ENCODE measurements around the gene TTC16. TPM values are rescaled to one million over a fixed set of nuclear protein-coding genes. Genes with fewer than 3 reads are reported as not detected.
A peak's percentile ranks its signal among the peaks of the same experiment; 100 is the strongest.

The TTC16 gene
- total RNA-seq, 1 experiment from 2014 or later = not detected

- ChIA-PET CTCF (interaction anchor here (1.4 to 3.7 kb wide), 2 partner anchors 9 to 11 kb away, joined by 3 to 50 read pairs; partner anchors contain the start of gene TOR2A), POLR2A (no interaction called here)
- TF ChIP-seq OVOL2 (CRISPR knock-in tag; IDR thresholded peaks at IDR 0.05; ENCODE audit: borderline replicate concordance) = no peak
- no peak for TF ChIP-seq FOXP1 (CRISPR knock-in tag; IDR thresholded peaks at IDR 0.05; ENCODE audit: borderline replicate concordance)
- no peak for TF ChIP-seq ZSCAN18 (CRISPR knock-in tag; IDR thresholded peaks at IDR 0.05)
- TF ChIP-seq PRRX2 (CRISPR knock-in tag; IDR thresholded peaks at IDR 0.05) = no peak
- TF ChIP-seq SOX15 (CRISPR knock-in tag; IDR thresholded peaks at IDR 0.05) = no peak
- no peak for TF ChIP-seq AFF4 (CRISPR knock-in tag; IDR thresholded peaks at IDR 0.05; ENCODE audit: borderline replicate concordance)
- no peak for TF ChIP-seq ZNF396 (CRISPR knock-in tag; IDR thresholded peaks at IDR 0.05; ENCODE audit: borderline replicate concordance)
- no peak for TF ChIP-seq E2F5 (CRISPR knock-in tag; IDR thresholded peaks at IDR 0.05)
- TF ChIP-seq GTF2I (CRISPR knock-in tag; conservative IDR thresholded peaks at IDR 0.05) = no peak
- no peak for TF ChIP-seq TP53 (CRISPR knock-in tag; IDR thresholded peaks at IDR 0.05)
- TF ChIP-seq ETV6 (CRISPR knock-in tag; IDR thresholded peaks at IDR 0.05) = no peak
- TF ChIP-seq MAX (CRISPR knock-in tag; IDR thresholded peaks at IDR 0.05) = no peak
- no peak for TF ChIP-seq ATF3 (CRISPR knock-in tag; conservative IDR thresholded peaks at IDR 0.05)
- TF ChIP-seq CTCF (IDR thresholded peaks at IDR 0.05) = no peak
- no peak for TF ChIP-seq KAT7 (CRISPR knock-in tag; IDR thresholded peaks at IDR 0.05; ENCODE audit: borderline replicate concordance)
- DNase-seq (ENCODE audit: low spot score) (no peak), ATAC-seq (no peak)
- Mint-ChIP-seq H3K27ac (0 out of 2 replicates have a peak overlapping the region, but pooled peaks have one; percentile 19), H3K4me3 (no peak overlapping the region), H3K36me3 (no peaks in the 10 kb centered on the region), H3K4me1 (peaks cover 14% of the 10 kb centered on the region), H3K9me3 (no peaks in the 10 kb centered on the region), H3K27me3 (ENCODE audit: low read depth) (no peaks in the 10 kb centered on the region)
These were observed 7.1 kb downstream of the TTC16 start for GRCh38 chr9:127723013-127723412.

- Mint-ChIP-seq H3K9me3 (no peaks in the 10 kb centered on the region), H3K4me1 (peaks cover 14% of the 10 kb centered on the region), H3K36me3 (no peaks in the 10 kb centered on the region), H3K4me3 (no peak overlapping the region), H3K27ac (0 out of 2 replicates have a peak overlapping the region, but pooled peaks have one; percentile 19), H3K27me3 (ENCODE audit: low read depth) (no peaks in the 10 kb centered on the region)
- ChIA-PET CTCF (interaction anchor here (1.4 to 3.7 kb wide), 2 partner anchors 8 to 11 kb away, joined by 3 to 50 read pairs; partner anchors contain the start of gene TOR2A), POLR2A (no interaction called here)
- no peak for DNase-seq (ENCODE audit: low spot score)
- no peak for ATAC-seq
- TF ChIP-seq CREB1 (CRISPR knock-in tag; IDR thresholded peaks at IDR 0.05) = no peak
- no peak for TF ChIP-seq PRDM15 (CRISPR knock-in tag; IDR thresholded peaks at IDR 0.05)
- TF ChIP-seq ZNF263 (CRISPR knock-in tag; IDR thresholded peaks at IDR 0.05; ENCODE audit: low read depth) = no peak
- no peak for TF ChIP-seq ARID4B (CRISPR knock-in tag; IDR thresholded peaks at IDR 0.05; ENCODE audit: borderline replicate concordance)
These were observed 7.6 kb downstream of the TTC16 start for GRCh38 chr9:127723444-127723843.
